KMS-11 (cell line): ENCODE measurements around the gene SEMA5A.

Experiments used
- H2AFZ ChIP-seq: fragments of 200-600 bp; sonication (generic); 2 replicates; pipeline ENCODE4 v1.6.1; 2016; ENCODE audit warnings: antibody characterized with exemption, mixed run types, low read depth
- H3K27ac ChIP-seq: fragments of 200-600 bp; sonication (generic); 2 replicates; pipeline ENCODE4 v1.6.1; 2016; ENCODE audit warnings: mild to moderate bottlenecking, mixed run types
- H3K27me3 ChIP-seq: fragments of 200-600 bp; sonication (generic); 2 replicates; pipeline ENCODE4 v1.6.1; 2017; ENCODE audit warnings: mild to moderate bottlenecking, low read depth, mixed run types, moderate library complexity; ENCODE audit not compliant: insufficient read depth
- H3K36me3 ChIP-seq: fragments of 200-600 bp; sonication (generic); 2 replicates; pipeline ENCODE4 v1.6.1; 2017; ENCODE audit warnings: mild to moderate bottlenecking, mixed run types; ENCODE audit not compliant: insufficient read depth
- H3K4me1 ChIP-seq: fragments of 200-600 bp; sonication (generic); 2 replicates; pipeline ENCODE4 v1.6.1; 2016; ENCODE audit warnings: mild to moderate bottlenecking, low read depth, mixed run types; ENCODE audit not compliant: poor library complexity, severe bottlenecking
- H3K4me2 ChIP-seq: fragments of 200-600 bp; sonication (generic); 2 replicates; pipeline ENCODE4 v1.7.0; 2016; ENCODE audit warnings: mild to moderate bottlenecking, mixed run types
- H3K4me3 ChIP-seq: fragments of 200-600 bp; sonication (generic); IDR thresholded peaks from 2 replicates; pipeline ENCODE4 v1.6.1; 2017; ENCODE audit warnings: low read depth, low read length, mixed read lengths; ENCODE audit not compliant: insufficient read depth
- H3K79me2 ChIP-seq: fragments of 200-600 bp; sonication (generic); 2 replicates; pipeline ENCODE4 v1.6.1; 2016; ENCODE audit warnings: low read depth, mixed run types; ENCODE audit not compliant: insufficient read depth
- H3K9ac ChIP-seq: fragments of 200-600 bp; sonication (generic); 2 replicates; pipeline ENCODE4 v1.6.1; 2016; ENCODE audit warnings: mild to moderate bottlenecking, mixed run types
- H4K20me1 ChIP-seq: fragments of 200-600 bp; sonication (generic); 2 replicates; pipeline ENCODE4 v1.6.1; 2016; ENCODE audit warnings: mild to moderate bottlenecking, mixed run types; ENCODE audit not compliant: insufficient read depth
- CTCF ChIP-seq: fragments of 200-600 bp; sonication (generic); conservative IDR thresholded peaks from 2 replicates; pipeline ENCODE4 v1.6.1; 2017; ENCODE audit warnings: low read depth, mild to moderate bottlenecking, antibody characterized with exemption, low read length, moderate library complexity, mixed read lengths

The SEMA5A gene

DNA sequence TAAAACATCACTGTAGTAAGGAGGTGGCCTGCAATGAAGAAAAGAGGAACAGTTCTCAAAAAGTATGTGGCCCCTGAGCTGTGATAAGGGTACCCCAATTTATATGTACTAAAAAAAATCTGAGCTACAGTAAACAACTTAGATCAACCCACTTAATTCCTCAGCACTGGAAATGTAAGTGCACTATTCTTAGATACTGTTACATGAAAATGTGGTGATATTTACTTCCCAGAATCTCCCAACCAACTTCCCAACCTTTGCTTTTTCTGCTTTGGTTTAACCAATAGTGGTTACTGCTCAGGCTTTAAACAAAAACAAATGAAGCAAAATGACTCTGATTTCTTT lies 114.8 kb downstream of the SEMA5A start:
- H3K36me3 ChIP-seq: no peaks in the 10 kb centered on the region; the same call in 1 of the 2 replicates
- H3K79me2 ChIP-seq: no peaks in the 10 kb centered on the region
- H3K4me2 ChIP-seq: no peak overlapping the region
- no peaks in the 10 kb centered on the region for H4K20me1 ChIP-seq
- H2AFZ ChIP-seq: no peak overlapping the region
- no peaks in the 10 kb centered on the region for H3K27me3 ChIP-seq
- H3K4me3 ChIP-seq: no peak overlapping the region
- no peak overlapping the region for H3K9ac ChIP-seq
- no peak overlapping the region for H3K27ac ChIP-seq
- TF ChIP-seq CTCF: no peak
- H3K4me1 ChIP-seq: peaks cover 2% of the 10 kb centered on the region

DNA sequence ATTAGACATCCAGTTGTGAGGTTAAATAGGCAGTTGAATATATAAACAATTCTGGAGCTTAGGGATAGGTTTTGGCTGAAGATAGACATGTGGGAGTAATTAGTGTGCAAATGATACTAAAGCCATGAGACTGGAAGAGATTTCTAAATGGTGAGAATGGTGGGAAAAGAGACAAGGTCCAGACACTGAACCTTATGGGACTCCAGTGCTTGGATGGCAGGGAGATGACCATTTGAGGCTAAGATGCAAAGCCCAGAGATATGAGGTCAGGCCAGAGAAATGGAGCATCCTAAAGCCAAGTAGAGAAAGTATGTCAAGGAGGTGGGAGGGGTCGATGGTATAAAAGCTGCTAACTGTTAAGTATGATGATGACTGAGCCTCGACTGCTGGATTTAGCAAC lies 115.6 kb downstream of the SEMA5A start:
- Histone ChIP-seq H3K4me3 (no peak overlapping the region), H3K79me2 (no peaks in the 10 kb centered on the region), H4K20me1 (no peaks in the 10 kb centered on the region), H3K4me2 (no peak overlapping the region), H2AFZ (no peak overlapping the region), H3K9ac (no peak overlapping the region), H3K4me1 (peaks cover 2% of the 10 kb centered on the region), H3K36me3 (no peaks in the 10 kb centered on the region; the same call in 1 of the 2 replicates), H3K27me3 (no peaks in the 10 kb centered on the region), H3K27ac (no peak overlapping the region)
- no peak for TF ChIP-seq CTCF

GRCh38 chr5:9429691-9430215 lies 116.1 kb downstream of the SEMA5A start:
- no peaks in the 10 kb centered on the region; the same call in 1 of the 2 replicates for H3K36me3 ChIP-seq
- no peaks in the 10 kb centered on the region for H4K20me1 ChIP-seq
- H3K4me3 ChIP-seq: no peak overlapping the region
- peaks cover 2% of the 10 kb centered on the region for H3K4me1 ChIP-seq
- no peak overlapping the region for H3K9ac ChIP-seq
- TF ChIP-seq CTCF: no peak
- no peak overlapping the region for H3K4me2 ChIP-seq
- H3K27ac ChIP-seq: no peak overlapping the region
- H3K79me2 ChIP-seq: no peaks in the 10 kb centered on the region
- no peak overlapping the region for H2AFZ ChIP-seq
- H3K27me3 ChIP-seq: no peaks in the 10 kb centered on the region

DNA sequence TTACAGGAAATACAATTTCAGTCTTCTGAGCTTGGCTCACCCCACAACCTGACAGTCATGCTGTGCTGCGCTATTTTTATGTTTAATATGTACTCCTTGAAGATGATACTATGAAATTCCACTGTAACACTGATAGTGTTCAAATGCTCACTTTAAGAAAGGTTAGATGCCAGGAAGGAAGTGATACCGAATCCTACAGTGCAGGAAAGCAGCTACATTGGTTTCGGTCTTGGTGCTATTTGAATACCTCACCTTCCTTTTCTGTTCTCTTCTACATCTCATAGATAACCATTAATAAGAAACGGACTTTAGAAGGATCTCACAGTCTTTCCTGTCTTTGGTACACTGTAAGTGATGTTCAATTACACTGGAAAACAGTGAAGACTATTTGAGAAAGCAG lies 117.6 kb downstream of the SEMA5A start:
- no peaks in the 10 kb centered on the region for H3K79me2 ChIP-seq
- no peak overlapping the region for H3K27ac ChIP-seq
- no peaks in the 10 kb centered on the region for H4K20me1 ChIP-seq
- TF ChIP-seq CTCF: no peak
- no peaks in the 10 kb centered on the region for H3K27me3 ChIP-seq
- peaks cover 2% of the 10 kb centered on the region for H3K4me1 ChIP-seq
- no peak overlapping the region for H3K4me3 ChIP-seq
- no peak overlapping the region for H3K9ac ChIP-seq
- no peaks in the 10 kb centered on the region; the same call in 1 of the 2 replicates for H3K36me3 ChIP-seq
- H3K4me2 ChIP-seq: no peak overlapping the region
- H2AFZ ChIP-seq: no peak overlapping the region

DNA sequence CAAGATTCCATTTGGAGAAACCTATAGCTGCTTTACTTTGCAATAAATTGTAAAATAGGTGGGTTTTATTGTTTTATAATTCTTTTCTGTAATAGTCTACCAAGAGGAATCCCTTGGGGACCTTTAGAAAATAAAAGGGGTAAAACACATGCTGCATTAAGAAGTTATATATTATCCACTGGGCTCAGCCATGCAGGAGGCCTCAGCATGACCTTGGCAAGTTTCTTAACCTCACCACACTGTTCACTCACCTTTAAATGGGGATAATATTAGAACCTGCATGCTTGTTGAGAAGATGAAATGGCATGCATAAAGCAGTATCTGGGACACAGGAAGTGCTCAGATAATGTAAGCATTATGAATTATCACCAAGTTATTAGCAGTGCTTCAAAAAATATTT lies 120.2 kb downstream of the SEMA5A start:
- no peak for TF ChIP-seq CTCF
- no peaks in the 10 kb centered on the region for H3K36me3 ChIP-seq

More for the DNA sequence above, 120.2 kb downstream of the SEMA5A start:
- Histone ChIP-seq H4K20me1 (no peaks in the 10 kb centered on the region), H3K4me3 (no peak overlapping the region), H3K4me2 (no peak overlapping the region), H3K4me1 (no peaks in the 10 kb centered on the region), H3K27me3 (no peaks in the 10 kb centered on the region), H3K9ac (no peak overlapping the region), H3K27ac (no peak overlapping the region), H3K79me2 (no peaks in the 10 kb centered on the region), H2AFZ (no peak overlapping the region)
